Activated naive CD4-positive, alpha-beta T cell treated with anti-CD3 and anti-CD28 coated beads, Interleukin-2, amount 10 ng/mL, durations not matched to agents 7 days and 5 days (primary cell): ENCODE data around the gene ARHGAP9.
"Not testable (repeated sequence)": the region's sequence is repeated elsewhere in the genome, so short reads cannot be mapped to it uniquely, and the experiment has no call there.

Experiments
- CTCF ChIA-PET: fragments of 350-600 bp; sonication (Branson Sonifier 250); formaldehyde crosslinking; loops from one replicate; lab custom pipeline; 2021; ENCODE audit warnings: antibody characterized with exemption; lab: Charles Lee
- DNase-seq: peaks from one replicate; pipeline ENCODE4 v3.0.0-alpha.2; 2020
- H3K27ac Mint-ChIP-seq: one replicate; pipeline ENCODE4 v1.8.0; 2021; ENCODE audit warnings: mild to moderate bottlenecking, moderate library complexity, mixed read lengths
- H3K27me3 Mint-ChIP-seq: one replicate; pipeline ENCODE4 v1.8.0; 2021; ENCODE audit warnings: mild to moderate bottlenecking, mixed read lengths
- H3K36me3 Mint-ChIP-seq: one replicate; pipeline ENCODE4 v1.8.0; 2021; ENCODE audit warnings: mixed read lengths
- H3K4me1 Mint-ChIP-seq: one replicate; pipeline ENCODE4 v1.8.0; 2021; ENCODE audit warnings: mixed read lengths
- H3K4me3 Mint-ChIP-seq: one replicate; pipeline ENCODE4 v1.8.0; 2021; ENCODE audit warnings: mild to moderate bottlenecking, moderate library complexity, mixed read lengths
- H3K9me3 Mint-ChIP-seq: one replicate; pipeline ENCODE4 v1.8.0; 2021; ENCODE audit warnings: mixed read lengths

The ARHGAP9 gene

DNA sequence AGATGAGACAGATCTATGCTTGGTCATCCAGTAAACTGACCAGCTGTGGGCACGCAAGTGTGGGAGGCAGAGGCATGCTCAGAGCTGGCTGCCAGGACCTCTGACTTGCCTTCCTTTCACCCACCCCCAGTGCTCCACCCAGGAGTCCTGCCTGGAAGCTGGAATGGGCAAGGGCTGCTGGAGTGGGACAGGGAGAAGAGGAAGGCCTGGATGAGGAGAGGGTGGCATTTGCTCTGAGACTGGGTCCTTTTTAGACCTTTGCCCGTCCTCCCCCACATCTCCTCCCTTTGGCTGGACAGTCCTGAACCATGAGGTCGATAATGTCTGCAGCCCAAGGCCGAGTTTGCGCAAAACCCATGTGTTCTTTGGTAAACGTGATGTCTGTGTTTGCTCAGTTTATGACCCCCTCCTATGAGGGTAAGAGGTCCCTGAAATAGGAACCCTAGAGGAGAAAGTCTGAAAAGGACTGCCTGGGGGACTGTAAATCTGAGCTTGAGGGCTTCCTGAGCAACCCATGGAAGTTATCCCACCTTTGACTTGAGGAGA is 28.4 kb downstream of the ARHGAP9 start:
- Mint-ChIP-seq H3K4me1 (peaks cover 12% of the 10 kb centered on the region), H3K27ac (no peak overlapping the region), H3K9me3 (no peaks in the 10 kb centered on the region), H3K36me3 (no peaks in the 10 kb centered on the region), H3K4me3 (no peak overlapping the region), H3K27me3 (peaks cover 39% of the 10 kb centered on the region)
- DNase-seq, result no peak
- CTCF ChIA-PET, result interaction anchor here (1.0 to 7.1 kb wide), 13 partner anchors 10 to 236 kb away, joined by 3 to 90 read pairs (median 11); partner anchors contain the start of genes INHBC, NXPH4 and STAC3

- H3K27ac Mint-ChIP-seq, result no peak overlapping the region
- CTCF ChIA-PET, result interaction anchor here (1.2 to 7.1 kb wide), 4 partner anchors 8 to 186 kb away, joined by 3 to 90 read pairs (median 30); partner anchors contain the start of gene INHBC
- DNase-seq, result no peak
Observed at GRCh38 chr12:57450057-57450456, 29.6 kb downstream of the ARHGAP9 start.

GRCh38 chr12:57449375-57449774 is 30.3 kb downstream of the ARHGAP9 start:
- Mint-ChIP-seq H3K4me1 (no peaks in the 10 kb centered on the region), H3K27me3 (peaks cover 20% of the 10 kb centered on the region)
- CTCF ChIA-PET, result interaction anchor here (1.2 to 1.3 kb wide), 2 partner anchors 9 to 14 kb away, joined by 3 to 4 read pairs; partner anchors contain the start of gene INHBC

More at GRCh38 chr12:57450057-57450456, 29.6 kb downstream of the ARHGAP9 start:
- H3K4me3 Mint-ChIP-seq, result no peak overlapping the region
- H3K27me3 Mint-ChIP-seq, result peaks cover 27% of the 10 kb centered on the region
- H3K9me3 Mint-ChIP-seq, result no peaks in the 10 kb centered on the region
- no peaks in the 10 kb centered on the region for H3K36me3 Mint-ChIP-seq
- H3K4me1 Mint-ChIP-seq, result no peaks in the 10 kb centered on the region

GRCh38 chr12:57448669-57449068 is 31.0 kb downstream of the ARHGAP9 start:
- Mint-ChIP-seq H3K4me3 (no peak overlapping the region), H3K9me3 (no peaks in the 10 kb centered on the region), H3K27ac (no peak overlapping the region), H3K27me3 (peaks cover 20% of the 10 kb centered on the region), H3K36me3 (no peaks in the 10 kb centered on the region), H3K4me1 (no peaks in the 10 kb centered on the region)
- CTCF ChIA-PET, result interaction anchor here (1.2 to 2.5 kb wide), 2 partner anchors 10 to 14 kb away, joined by 3 to 8 read pairs; partner anchors contain the start of genes GLI1 and INHBC
- DNase-seq, result no peak

More at GRCh38 chr12:57449375-57449774, 30.3 kb downstream of the ARHGAP9 start:
- H3K27ac Mint-ChIP-seq, result no peak overlapping the region
- DNase-seq, result no peak
- no peak overlapping the region for H3K4me3 Mint-ChIP-seq
- no peaks in the 10 kb centered on the region for H3K9me3 Mint-ChIP-seq
- H3K36me3 Mint-ChIP-seq, result no peaks in the 10 kb centered on the region

GRCh38 chr12:57446292-57446960 is 33.2 kb downstream of the ARHGAP9 start:
- no peaks in the 10 kb centered on the region for H3K4me1 Mint-ChIP-seq
- no peak overlapping the region for H3K4me3 Mint-ChIP-seq
- CTCF ChIA-PET, result interaction anchor here (2.5 to 3.6 kb wide), 2 partner anchors 9 to 12 kb away, joined by 8 to 17 read pairs; partner anchors contain the start of genes GLI1 and INHBE
- H3K27me3 Mint-ChIP-seq, result peaks cover 8% of the 10 kb centered on the region
- DNase-seq, result no peak
- H3K27ac Mint-ChIP-seq, result no peak overlapping the region
- H3K9me3 Mint-ChIP-seq, result peaks cover 9% of the 10 kb centered on the region
- H3K36me3 Mint-ChIP-seq, result peaks cover 2% of the 10 kb centered on the region

GRCh38 chr12:57444744-57445143 is 34.9 kb downstream of the ARHGAP9 start:
- CTCF ChIA-PET, result interaction anchor here (1.1 to 3.6 kb wide), 4 partner anchors 11 to 202 kb away, joined by 4 to 17 read pairs (median 6); partner anchors contain the start of genes GLI1 and INHBE
- no peak overlapping the region for H3K27ac Mint-ChIP-seq
- H3K27me3 Mint-ChIP-seq, result peaks cover 14% of the 10 kb centered on the region

DNA sequence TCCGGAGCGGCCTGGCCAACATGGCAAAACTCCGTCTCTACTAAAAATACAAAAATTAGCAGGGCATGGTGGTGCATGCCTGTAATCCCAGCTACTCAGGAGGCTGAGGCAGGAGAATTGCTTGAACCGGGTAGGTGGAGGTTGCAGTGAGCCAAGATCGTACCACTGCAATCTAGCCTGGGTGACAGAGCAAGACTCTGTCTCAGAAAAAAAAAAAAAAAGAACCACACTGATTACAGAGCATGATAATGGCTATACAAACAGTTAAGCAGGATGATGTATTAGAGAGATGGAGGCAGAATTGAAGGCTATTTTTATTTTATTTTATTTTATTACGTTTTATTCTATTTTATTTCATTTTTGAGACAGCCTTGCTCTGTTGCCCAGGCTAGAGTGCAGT is 35.3 kb downstream of the ARHGAP9 start:
- H3K27me3 Mint-ChIP-seq, result peaks cover 18% of the 10 kb centered on the region

More at GRCh38 chr12:57444744-57445143, 34.9 kb downstream of the ARHGAP9 start:
- peaks cover 13% of the 10 kb centered on the region for H3K9me3 Mint-ChIP-seq
- peaks cover 4% of the 10 kb centered on the region for H3K36me3 Mint-ChIP-seq
- H3K4me3 Mint-ChIP-seq, result no peak overlapping the region
- no peak for DNase-seq
- H3K4me1 Mint-ChIP-seq, result no peaks in the 10 kb centered on the region

GRCh38 chr12:57441846-57442427 is 37.7 kb downstream of the ARHGAP9 start:
- Mint-ChIP-seq H3K27me3 (peaks cover 20% of the 10 kb centered on the region), H3K36me3 (peaks cover 4% of the 10 kb centered on the region), H3K4me3 (no peak overlapping the region), H3K27ac (no peak overlapping the region), H3K4me1 (no peaks in the 10 kb centered on the region), H3K9me3 (peaks cover 13% of the 10 kb centered on the region)
- CTCF ChIA-PET, result interaction anchor here (1.3 kb wide), 1 partner anchor 11 kb away, joined by 3 read pairs; no protein-coding TSS in a partner anchor
- no peak for DNase-seq

More for the DNA sequence above, 35.3 kb downstream of the ARHGAP9 start:
- H3K4me1 Mint-ChIP-seq, H3K27ac Mint-ChIP-seq, H3K4me3 Mint-ChIP-seq, DNase-seq, H3K36me3 Mint-ChIP-seq: not testable (repeated sequence)
- CTCF ChIA-PET, result interaction anchor here (0.8 to 3.6 kb wide), 5 partner anchors 8 to 201 kb away, joined by 3 to 17 read pairs (median 4); partner anchors contain the start of genes GLI1 and INHBE
- H3K9me3 Mint-ChIP-seq, result peaks cover 13% of the 10 kb centered on the region

DNA sequence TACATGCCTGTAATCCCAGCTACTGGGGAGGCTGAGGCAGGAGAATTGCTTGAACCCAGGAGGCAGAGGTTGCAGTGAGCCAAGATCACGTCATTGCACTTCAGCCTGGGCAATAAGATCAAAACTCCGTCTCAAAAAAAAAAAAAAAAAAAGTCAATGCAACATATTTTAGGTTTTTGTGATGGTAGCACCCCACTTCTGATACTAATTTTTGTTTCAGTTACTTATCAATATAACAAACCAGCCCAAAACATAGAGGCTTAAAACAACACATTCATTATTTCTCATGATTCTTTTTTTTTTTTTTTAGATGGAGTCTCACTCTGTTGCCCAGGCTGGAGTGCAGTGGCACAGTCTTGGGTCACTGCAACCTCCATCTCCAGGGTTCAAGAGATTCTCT is 38.3 kb downstream of the ARHGAP9 start:
- not testable (repeated sequence) for H3K27ac Mint-ChIP-seq
- H3K9me3 Mint-ChIP-seq, result peaks cover 13% of the 10 kb centered on the region

GRCh38 chr12:57439762-57440266 is 39.9 kb downstream of the ARHGAP9 start:
- H3K4me1 Mint-ChIP-seq, result peaks cover 5% of the 10 kb centered on the region

More for the DNA sequence above, 38.3 kb downstream of the ARHGAP9 start:
- DNase-seq, H3K36me3 Mint-ChIP-seq, CTCF ChIA-PET, H3K4me1 Mint-ChIP-seq, H3K4me3 Mint-ChIP-seq: not testable (repeated sequence)
- peaks cover 20% of the 10 kb centered on the region for H3K27me3 Mint-ChIP-seq

GRCh38 chr12:57438400-57438799 is 41.3 kb downstream of the ARHGAP9 start:
- no peak for DNase-seq
- peaks cover 4% of the 10 kb centered on the region for H3K36me3 Mint-ChIP-seq
- H3K27me3 Mint-ChIP-seq, result peaks cover 25% of the 10 kb centered on the region
- H3K4me3 Mint-ChIP-seq, result no peak overlapping the region
- no peak overlapping the region for H3K27ac Mint-ChIP-seq
- H3K4me1 Mint-ChIP-seq, result peaks cover 5% of the 10 kb centered on the region
- H3K9me3 Mint-ChIP-seq, result peaks cover 13% of the 10 kb centered on the region
- CTCF ChIA-PET, result interaction anchor here (1.1 to 1.9 kb wide), 2 partner anchors 14 to 20 kb away, joined by 5 read pairs; no protein-coding TSS in a partner anchor

More at GRCh38 chr12:57439762-57440266, 39.9 kb downstream of the ARHGAP9 start:
- Mint-ChIP-seq H3K36me3 (peaks cover 4% of the 10 kb centered on the region), H3K27me3 (peaks cover 25% of the 10 kb centered on the region), H3K4me3 (no peak overlapping the region), H3K27ac (no peak overlapping the region), H3K9me3 (peaks cover 13% of the 10 kb centered on the region)
- DNase-seq, result no peak
- CTCF ChIA-PET, result no interaction called here

DNA sequence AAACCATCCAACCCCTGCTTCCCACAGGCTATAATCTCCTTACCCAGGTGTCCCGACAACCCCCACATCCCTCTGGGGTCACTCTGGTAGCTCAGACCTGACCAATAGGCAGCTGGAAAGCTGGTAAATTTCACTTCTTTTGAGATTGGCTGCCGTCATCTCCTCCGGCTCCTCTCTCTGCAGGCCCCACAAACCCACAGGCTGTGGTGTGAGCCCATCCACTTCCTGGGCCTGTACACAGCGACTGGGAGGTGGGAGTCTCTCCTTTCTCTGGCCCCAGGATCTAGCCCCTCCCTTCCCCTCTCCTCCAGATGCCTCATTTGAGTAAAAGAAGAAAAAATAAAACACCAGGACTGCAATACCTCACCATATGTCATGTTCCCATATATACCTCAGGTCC is 44.4 kb downstream of the ARHGAP9 start:
- Mint-ChIP-seq H3K27me3 (peaks cover 15% of the 10 kb centered on the region), H3K36me3 (no peaks in the 10 kb centered on the region), H3K9me3 (no peaks in the 10 kb centered on the region), H3K27ac (no peak overlapping the region), H3K4me3 (peak overlapping the region; percentile 10), H3K4me1 (peaks cover 18% of the 10 kb centered on the region)
- CTCF ChIA-PET, result interaction anchor here (0.9 to 3.3 kb wide), 3 partner anchors 14 to 21 kb away, joined by 3 to 17 read pairs (median 4); partner anchors contain the start of gene INHBE
- no peak for DNase-seq

DNA sequence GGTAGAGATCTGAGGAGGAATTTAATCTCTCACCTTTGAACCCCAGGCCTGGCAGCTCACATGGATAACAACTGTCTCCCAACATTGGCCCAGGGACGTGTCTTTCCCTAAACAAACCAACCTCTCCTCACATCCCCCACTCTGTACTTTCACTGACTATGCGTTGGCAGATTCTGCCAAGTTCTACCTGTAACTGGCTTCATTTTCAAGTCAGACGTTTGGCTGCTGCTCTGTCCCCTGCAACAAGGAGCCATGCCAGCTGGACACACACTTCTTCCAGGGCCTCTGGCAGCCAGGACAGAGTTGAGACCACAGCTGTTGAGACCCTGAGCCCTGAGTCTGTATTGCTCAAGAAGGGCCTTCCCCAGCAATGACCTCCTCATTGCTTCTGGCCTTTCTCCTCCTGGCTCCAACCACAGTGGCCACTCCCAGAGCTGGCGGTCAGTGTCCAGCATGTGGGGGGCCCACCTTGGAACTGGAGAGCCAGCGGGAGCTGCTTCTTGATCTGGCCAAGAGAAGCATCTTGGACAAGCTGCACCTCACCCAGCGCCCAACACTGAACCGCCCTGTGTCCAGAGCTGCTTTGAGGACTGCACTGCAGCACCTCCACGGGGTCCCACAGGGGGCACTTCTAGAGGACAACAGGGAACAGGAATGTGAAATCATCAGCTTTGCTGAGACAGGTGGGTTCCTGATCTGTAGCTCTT is 45.0 kb downstream of the ARHGAP9 start, which contains the start of gene INHBC:
INHBC (plus strand) TSS at position 268 of the 707 bp plus-strand sequence; CDS start at position 371, 103 bp downstream.
- Mint-ChIP-seq H3K27ac (no peak within 1 kb of the TSS), H3K4me1 (peaks cover 24% of the 10 kb centered on the region), H3K36me3 (peaks cover 1% of the 10 kb centered on the region), H3K4me3 (peak within 1 kb of the TSS; percentile 10), H3K9me3 (no peaks in the 10 kb centered on the region), H3K27me3 (peaks cover 10% of the 10 kb centered on the region)
- no peak for DNase-seq
- CTCF ChIA-PET, result interaction anchor here (0.6 to 3.3 kb wide), 4 partner anchors 9 to 21 kb away, joined by 3 to 17 read pairs (median 4); partner anchors contain the start of gene INHBE
